Esophagus (tissue), 2 donors: ENCODE measurements around the gene MRNIP. TPM values are rescaled to one million over a fixed set of nuclear protein-coding genes. Genes with fewer than 3 reads are reported as not detected.

Source experiments
- H3K27ac ChIP-seq, 2 donors: one replicate each; pipeline ENCODE4 v1.5.1; 2013; ENCODE audit warnings: low read depth in 2 of 2, mild to moderate bottlenecking in 2 of 2, inconsistent platforms in 1 of 2, low read length in 1 of 2, moderate library complexity in 1 of 2
- H3K27me3 ChIP-seq, 2 donors: one replicate each; pipeline ENCODE4 v1.6.1; 2013; ENCODE audit warnings: low read length in 2 of 2, control low read depth in 1 of 2, mild to moderate bottlenecking in 1 of 2; ENCODE audit not compliant: insufficient read depth in 2 of 2, control insufficient read depth in 1 of 2
- H3K36me3 ChIP-seq, 2 donors: one replicate each; pipeline ENCODE4 v1.6.1; 2013; ENCODE audit warnings: low read length in 1 of 2; ENCODE audit not compliant: control insufficient read depth in 2 of 2, insufficient read depth in 2 of 2
- H3K4me1 ChIP-seq, 2 donors: one replicate each; pipeline ENCODE4 v1.6.1; 2013; ENCODE audit warnings: low read length in 1 of 2; ENCODE audit not compliant: control insufficient read depth in 2 of 2, insufficient read depth in 2 of 2
- H3K4me3 ChIP-seq, 2 donors: one replicate each; pipeline ENCODE4 v1.5.1; 2013; ENCODE audit warnings: low read length in 2 of 2, mild to moderate bottlenecking in 2 of 2, low read depth in 1 of 2, moderate library complexity in 1 of 2
- H3K9me3 ChIP-seq, 2 donors: one replicate each; pipeline ENCODE4 v1.6.1; 2013; ENCODE audit warnings: mild to moderate bottlenecking in 2 of 2, low read depth in 1 of 2, low read length in 1 of 2, moderate library complexity in 1 of 2; ENCODE audit not compliant: control insufficient read depth in 2 of 2, insufficient read depth in 1 of 2
- WGBS, 2 donors: extraction: QIAGEN DNeasy Blood & Tissue Kit; methylation state at CpG; one replicate each; pipeline ENCODE4 v1.1.7; 2013; 5-methylcytosine and 5-hydroxymethylcytosine counted together
- polyA plus RNA-seq, 2 donors: library from polyadenylated mRNA; stranded (reverse); fragments of 200-250 nt; gene quantifications; one replicate each; pipeline ENCODE4 v1.2.3, GENCODE V29; 2013
- donor health status: healthy with polysubstance abuse.
- donor health status: Bipolar disorder and iron deficiency.

MRNIP gene
- polyA plus RNA-seq, 2 donors, result 12.2 to 31.5 TPM

DNA sequence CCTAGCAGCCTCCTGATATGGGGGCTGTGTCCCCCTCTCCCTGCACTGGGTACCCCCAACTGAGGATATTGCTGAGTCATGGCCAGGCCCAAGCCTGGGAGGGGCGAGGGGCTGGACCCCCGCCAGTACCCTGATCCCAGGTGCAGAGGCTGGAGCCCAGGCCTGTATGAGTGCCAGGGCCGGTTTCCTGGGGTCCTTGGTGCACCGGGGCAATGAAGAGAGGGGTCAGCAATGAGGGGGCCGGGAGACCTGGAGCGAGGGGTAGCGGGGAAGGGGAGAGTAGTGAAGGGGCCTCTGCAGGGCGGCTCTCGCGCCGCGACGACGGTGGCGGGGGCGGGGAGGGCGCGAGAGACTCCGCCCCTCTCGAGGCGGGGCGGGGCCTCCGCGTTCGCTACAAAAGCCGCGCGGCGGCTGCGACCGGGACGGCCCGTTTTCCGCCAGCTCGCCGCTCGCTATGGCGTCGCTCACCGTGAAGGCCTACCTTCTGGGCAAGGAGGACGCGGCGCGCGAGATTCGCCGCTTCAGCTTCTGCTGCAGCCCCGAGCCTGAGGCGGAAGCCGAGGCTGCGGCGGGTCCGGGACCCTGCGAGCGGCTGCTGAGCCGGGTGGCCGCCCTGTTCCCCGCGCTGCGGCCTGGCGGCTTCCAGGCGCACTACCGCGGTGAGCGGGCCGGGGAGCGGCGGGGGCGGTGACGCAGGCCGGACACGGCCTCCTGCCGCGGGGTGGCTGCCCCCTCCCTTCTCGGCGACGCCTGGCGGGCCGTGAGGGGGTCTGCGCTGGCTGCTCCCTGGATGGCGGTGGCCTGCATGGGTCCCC, 37.9 kb downstream of the MRNIP start, which contains the start of gene SQSTM1:
SQSTM1 (plus strand) TSS at position 423 of the 815 bp plus-strand sequence; CDS start at position 455, 32 bp downstream.
- no peaks in the 10 kb centered on the region for H3K27me3 ChIP-seq

DNA sequence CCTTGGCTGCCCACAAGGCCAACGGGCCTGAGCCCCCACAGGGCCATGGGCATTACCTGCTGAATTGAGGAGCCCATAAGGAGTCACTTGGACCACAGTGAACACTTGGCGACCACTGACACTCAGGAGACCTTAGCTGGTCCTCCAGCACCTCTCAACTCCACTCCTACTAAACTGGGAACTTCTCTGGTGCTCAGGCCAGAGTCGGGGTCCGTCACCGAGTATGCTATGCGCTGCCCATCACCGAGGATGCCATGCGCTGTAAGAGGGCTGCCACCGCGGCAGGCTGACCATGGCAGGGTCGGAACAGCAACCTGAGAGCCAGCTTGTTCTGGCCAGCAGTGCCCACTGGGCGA, 38.5 kb downstream of the MRNIP start:
- Histone ChIP-seq H3K36me3 (peaks cover 5 to 18% of the 10 kb centered on the region in 2 donors), H3K9me3 (no peaks in the 10 kb centered on the region), H3K27me3 (no peaks in the 10 kb centered on the region), H3K27ac (peak overlapping the region; percentile 99), H3K4me1 (peaks cover 15 to 39% of the 10 kb centered on the region in 2 donors), H3K4me3 (peak overlapping the region; percentile 84 to 95)
- WGBS, 2 donors, result 23 to 36% methylated on average over 12 of the region's 12 CpGs

More for the DNA sequence above, 37.9 kb downstream of the MRNIP start, which contains the start of gene SQSTM1:
- Histone ChIP-seq H3K9me3 (no peaks in the 10 kb centered on the region), H3K27ac (peak within 1 kb of the TSS; percentile 99), H3K36me3 (peaks cover 8 to 23% of the 10 kb centered on the region in 2 donors), H3K4me1 (peaks cover 15 to 39% of the 10 kb centered on the region in 2 donors), H3K4me3 (peak within 1 kb of the TSS; percentile 84 to 95)
- WGBS, 2 donors, result 0 to 1% methylated on average over 24 to 81 of the region's 81 CpGs

DNA sequence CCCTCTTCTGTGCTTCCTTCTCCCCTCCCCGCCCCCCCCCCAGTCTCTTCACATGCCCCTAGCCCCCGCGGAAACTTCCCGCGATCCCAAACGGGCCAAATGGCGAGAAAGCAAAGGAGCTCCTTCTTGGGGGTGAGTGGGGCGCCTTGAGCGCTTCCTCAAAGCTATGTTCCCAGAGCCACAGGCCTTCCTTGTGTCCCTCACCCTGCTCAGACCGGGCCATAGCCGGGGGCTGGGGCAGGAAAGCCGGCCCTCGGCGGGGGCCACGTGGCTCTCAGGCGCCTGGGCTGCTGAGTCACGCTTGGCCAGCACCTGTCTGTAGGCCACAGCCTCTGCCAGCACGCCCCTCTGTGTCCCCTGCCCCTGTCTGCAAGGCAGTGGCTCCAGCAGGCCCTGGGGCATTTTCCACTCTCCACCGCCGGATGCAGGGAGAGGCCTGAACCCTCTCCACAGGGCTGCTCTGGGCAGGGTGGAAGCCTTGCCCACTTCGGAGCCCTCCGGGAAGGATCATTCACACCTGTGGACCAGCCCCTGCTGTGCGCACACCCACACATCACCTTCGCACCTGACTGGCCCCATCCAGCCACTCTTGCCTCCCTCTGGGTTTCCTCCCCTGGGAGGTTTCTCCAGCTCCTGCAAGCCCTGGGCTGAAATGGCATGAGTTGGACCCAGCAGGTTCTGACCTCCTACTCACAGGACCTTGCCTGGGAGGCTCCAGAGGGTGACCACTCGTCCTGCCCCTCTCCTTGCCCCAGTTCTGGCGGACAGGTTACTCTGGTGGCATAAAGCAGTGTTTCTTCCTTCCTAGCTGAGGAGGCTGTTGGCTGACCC, 39.1 kb downstream of the MRNIP start:
- Histone ChIP-seq H3K36me3 (peaks cover 5 to 12% of the 10 kb centered on the region in 2 donors), H3K4me1 (peaks cover 15 to 39% of the 10 kb centered on the region in 2 donors), H3K4me3 (peak overlapping the region; percentile 84 to 95), H3K27me3 (no peaks in the 10 kb centered on the region), H3K27ac (peak overlapping the region; percentile 99), H3K9me3 (no peaks in the 10 kb centered on the region)
- WGBS, 2 donors, result 15 to 23% methylated on average over 26 of the region's 26 CpGs

- peak overlapping the region; percentile 27 to 95 for H3K4me3 ChIP-seq
- no peaks in the 10 kb centered on the region for H3K9me3 ChIP-seq
- H3K4me1 ChIP-seq, result peaks cover 15 to 33% of the 10 kb centered on the region in 2 donors
- H3K36me3 ChIP-seq, result peaks cover 0 to 5% of the 10 kb centered on the region in 2 donors
- peak overlapping the region; percentile 99 for H3K27ac ChIP-seq
- no peaks in the 10 kb centered on the region for H3K27me3 ChIP-seq
- WGBS, 2 donors, result 2 to 3% methylated on average over 27 to 35 of the region's 35 CpGs
Measured at GRCh38 chr5:179818746-179819295, 39.8 kb downstream of the MRNIP start.

DNA sequence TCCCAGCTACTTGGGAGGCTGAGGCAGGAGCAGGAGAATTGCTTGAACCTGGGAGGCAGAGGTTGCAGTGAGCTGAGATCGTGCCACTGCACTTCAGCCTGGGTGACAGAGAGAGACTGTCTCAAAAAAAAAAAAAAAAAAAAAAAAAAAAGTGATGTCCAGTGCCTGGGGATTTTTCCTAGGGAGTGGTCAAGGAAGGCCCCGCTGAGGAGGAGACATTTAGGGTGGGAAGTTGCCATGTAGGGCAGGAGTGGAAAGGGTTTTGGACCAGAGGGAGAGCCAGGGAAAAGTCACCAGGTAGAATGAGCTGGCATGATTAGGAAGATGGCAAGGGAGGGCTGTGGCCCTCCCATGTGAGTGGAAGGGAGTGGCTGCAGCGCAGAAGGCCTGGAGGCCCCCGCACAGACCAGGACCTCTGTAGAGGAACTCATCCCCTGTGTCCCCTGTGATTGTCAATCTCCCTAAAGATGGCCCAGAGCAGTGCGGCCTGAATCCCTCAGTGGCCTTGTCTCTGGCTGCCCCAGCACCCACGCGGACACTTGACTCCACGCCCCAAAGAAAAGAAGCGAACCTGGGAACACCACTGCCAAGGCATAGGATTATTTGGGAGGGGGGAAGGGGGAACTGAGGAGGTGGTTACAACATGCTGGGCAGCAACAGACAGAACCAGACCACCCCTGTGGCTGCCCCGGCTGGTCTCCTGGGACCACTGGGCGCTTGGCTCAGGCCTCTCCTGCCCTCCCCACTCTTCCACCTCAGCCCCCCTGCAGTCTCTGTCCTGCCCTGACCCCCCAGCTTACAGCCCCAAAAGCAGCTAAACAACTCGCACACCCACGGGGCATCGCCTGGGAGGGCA, 40.5 kb downstream of the MRNIP start:
- Histone ChIP-seq H3K36me3 (no peaks in the 10 kb centered on the region), H3K4me1 (peaks cover 15 to 29% of the 10 kb centered on the region in 2 donors), H3K27me3 (no peaks in the 10 kb centered on the region), H3K9me3 (no peaks in the 10 kb centered on the region), H3K27ac (peak overlapping the region; percentile 99), H3K4me3 (peak overlapping the region; percentile 27 to 44)
- WGBS, 2 donors, result 45 to 52% methylated on average over 14 of the region's 14 CpGs

DNA sequence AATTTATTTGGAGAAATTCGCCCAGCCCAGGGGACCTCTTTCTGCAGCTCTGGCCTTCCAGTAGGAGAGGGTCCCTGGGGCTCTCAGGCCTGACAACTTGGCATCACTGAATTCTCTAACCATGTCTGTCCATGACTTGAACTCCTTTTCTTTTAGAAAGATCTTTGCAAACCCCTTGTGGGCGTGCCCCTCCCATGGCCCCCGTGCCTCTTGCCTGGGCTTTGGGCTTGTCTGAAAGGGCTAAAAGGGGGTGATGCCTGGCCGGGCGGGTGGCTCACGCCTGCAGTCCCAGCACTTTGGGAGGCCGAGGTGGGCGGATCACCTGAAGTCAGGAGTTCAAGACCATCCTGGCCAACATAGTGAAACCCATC, 41.2 kb downstream of the MRNIP start:
- Histone ChIP-seq H3K4me1 (peaks cover 10 to 25% of the 10 kb centered on the region in 2 donors), H3K27me3 (no peaks in the 10 kb centered on the region), H3K27ac (peak overlapping the region in 1 of 2 donors; percentile 28), H3K4me3 (peak overlapping the region; percentile 35 to 48), H3K36me3 (peaks cover 0 to 1% of the 10 kb centered on the region in 2 donors), H3K9me3 (no peaks in the 10 kb centered on the region)
- 77 to 78% methylated on average over 8 of the region's 8 CpGs for WGBS, 2 donors

DNA sequence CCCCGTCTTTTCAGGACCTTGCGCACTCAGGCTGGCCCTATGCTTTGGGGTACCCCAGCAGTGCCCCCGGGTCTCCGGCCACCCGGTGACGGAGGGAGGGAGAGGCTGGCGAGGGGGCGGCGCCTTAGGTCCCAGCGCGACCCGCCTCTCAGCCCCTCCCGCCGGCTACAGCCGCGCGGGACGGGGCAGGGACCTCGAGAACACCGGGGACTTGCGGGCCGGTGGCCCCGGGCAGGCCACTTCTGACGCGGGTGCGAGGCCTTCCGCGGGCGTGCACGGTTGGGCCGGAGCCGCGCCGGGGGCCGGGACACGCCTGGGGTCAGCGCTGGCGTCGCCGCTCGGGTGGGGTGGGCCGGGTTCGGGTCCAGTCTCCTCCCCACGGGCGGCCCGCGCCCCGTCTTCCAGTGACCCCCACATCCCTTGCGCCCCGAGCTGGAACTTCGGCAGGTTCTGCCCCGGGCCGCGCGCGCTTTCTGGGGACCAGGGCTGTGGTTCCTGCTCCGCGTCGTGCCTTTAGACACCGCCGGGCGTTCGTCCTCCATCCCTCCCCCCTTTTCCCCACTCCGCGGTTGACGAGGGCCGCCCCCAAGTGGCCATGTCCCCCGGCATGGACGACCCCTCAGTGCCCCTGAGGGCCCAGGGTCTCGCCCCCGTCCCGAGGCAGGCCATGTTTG, 41.7 kb downstream of the MRNIP start:
- 2 to 3% methylated on average over 47 to 72 of the region's 72 CpGs for WGBS, 2 donors
- peak overlapping the region; percentile 35 to 48 for H3K4me3 ChIP-seq
- no peaks in the 10 kb centered on the region for H3K9me3 ChIP-seq
- H3K36me3 ChIP-seq, result peaks cover 0 to 3% of the 10 kb centered on the region in 2 donors
- H3K27ac ChIP-seq, result peak overlapping the region in 1 of 2 donors; percentile 28
- H3K27me3 ChIP-seq, result no peaks in the 10 kb centered on the region
- H3K4me1 ChIP-seq, result peaks cover 9 to 22% of the 10 kb centered on the region in 2 donors

- peak overlapping the region in 1 of 2 donors; percentile 14 for H3K27ac ChIP-seq
- peaks cover 9 to 22% of the 10 kb centered on the region in 2 donors for H3K4me1 ChIP-seq
- H3K36me3 ChIP-seq, result peaks cover 0 to 3% of the 10 kb centered on the region in 2 donors
- 60 to 69% methylated on average over 23 of the region's 23 CpGs for WGBS, 2 donors
- H3K27me3 ChIP-seq, result no peaks in the 10 kb centered on the region
- peak overlapping the region; percentile 35 to 48 for H3K4me3 ChIP-seq
- H3K9me3 ChIP-seq, result no peaks in the 10 kb centered on the region
Measured at GRCh38 chr5:179816401-179816795, 42.2 kb downstream of the MRNIP start.
